GM12801 (cell line): ENCODE results near the gene SHC4.

ENCODE experiments used
- TF ChIP-seq, protein P1 (sequence below): IDR thresholded peaks from one replicate; pipeline ENCODE4 v1.5.1; 2011; ENCODE audit warnings: control low read depth; ENCODE audit not compliant: insufficient read length; ENCODE audit errors: extremely low read depth

SHC4 gene

DNA sequence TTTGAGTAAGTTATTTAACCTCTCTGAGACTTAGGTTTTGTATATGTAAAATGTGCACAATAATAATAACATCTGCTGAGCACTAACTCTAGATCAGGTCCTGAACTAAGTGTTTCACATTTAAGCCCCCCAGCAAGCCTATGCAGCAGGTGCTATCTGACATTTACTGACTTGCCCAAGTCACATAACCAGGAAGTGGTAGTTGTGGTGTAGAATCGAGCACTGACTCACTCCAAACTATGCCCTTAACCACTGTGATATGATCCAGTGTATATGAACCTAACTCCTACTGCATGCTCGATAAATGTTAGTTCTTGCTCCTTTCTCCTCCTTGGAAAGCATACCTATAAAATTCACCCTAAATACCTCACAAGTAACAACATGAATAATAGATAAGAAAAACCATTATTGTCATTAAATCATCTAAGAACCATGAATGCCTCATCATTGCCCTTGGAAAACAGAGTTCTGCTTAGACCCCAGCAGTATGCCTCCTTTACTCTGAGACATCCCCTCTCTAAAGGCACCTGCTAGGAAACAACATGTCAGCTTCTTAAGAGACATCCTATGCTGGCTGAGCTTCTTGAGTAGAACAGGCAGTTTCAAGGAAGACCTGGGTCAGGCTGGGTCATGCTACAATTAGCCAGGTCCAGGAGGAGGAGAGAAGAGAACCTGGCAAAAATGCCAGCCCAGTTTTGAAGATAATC lies 3.0 kb upstream of the SHC4 start:
- TF ChIP-seq, protein P1, sequence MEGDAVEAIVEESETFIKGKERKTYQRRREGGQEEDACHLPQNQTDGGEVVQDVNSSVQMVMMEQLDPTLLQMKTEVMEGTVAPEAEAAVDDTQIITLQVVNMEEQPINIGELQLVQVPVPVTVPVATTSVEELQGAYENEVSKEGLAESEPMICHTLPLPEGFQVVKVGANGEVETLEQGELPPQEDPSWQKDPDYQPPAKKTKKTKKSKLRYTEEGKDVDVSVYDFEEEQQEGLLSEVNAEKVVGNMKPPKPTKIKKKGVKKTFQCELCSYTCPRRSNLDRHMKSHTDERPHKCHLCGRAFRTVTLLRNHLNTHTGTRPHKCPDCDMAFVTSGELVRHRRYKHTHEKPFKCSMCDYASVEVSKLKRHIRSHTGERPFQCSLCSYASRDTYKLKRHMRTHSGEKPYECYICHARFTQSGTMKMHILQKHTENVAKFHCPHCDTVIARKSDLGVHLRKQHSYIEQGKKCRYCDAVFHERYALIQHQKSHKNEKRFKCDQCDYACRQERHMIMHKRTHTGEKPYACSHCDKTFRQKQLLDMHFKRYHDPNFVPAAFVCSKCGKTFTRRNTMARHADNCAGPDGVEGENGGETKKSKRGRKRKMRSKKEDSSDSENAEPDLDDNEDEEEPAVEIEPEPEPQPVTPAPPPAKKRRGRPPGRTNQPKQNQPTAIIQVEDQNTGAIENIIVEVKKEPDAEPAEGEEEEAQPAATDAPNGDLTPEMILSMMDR: no peak

DNA sequence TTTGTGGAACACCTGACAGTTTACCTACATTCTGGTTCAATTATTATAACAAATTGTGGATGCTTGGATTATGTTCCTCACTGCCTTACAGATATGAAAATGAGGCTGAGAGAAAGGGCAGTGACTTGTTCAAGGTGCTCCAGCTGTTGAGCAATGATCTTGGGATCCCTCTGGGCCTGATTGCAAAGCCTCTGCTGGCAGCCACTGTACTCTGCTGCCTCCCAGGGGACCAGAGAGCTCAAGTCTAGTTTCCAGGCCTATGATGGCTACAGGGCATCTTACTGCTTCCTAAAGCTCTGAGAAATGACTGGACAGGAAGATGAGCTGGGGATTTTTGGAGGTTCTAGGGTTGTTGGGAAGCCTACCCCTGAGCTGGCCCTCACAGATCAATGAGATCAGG lies 2.3 kb upstream of the SHC4 start:
- TF ChIP-seq, protein P1: no peak

DNA sequence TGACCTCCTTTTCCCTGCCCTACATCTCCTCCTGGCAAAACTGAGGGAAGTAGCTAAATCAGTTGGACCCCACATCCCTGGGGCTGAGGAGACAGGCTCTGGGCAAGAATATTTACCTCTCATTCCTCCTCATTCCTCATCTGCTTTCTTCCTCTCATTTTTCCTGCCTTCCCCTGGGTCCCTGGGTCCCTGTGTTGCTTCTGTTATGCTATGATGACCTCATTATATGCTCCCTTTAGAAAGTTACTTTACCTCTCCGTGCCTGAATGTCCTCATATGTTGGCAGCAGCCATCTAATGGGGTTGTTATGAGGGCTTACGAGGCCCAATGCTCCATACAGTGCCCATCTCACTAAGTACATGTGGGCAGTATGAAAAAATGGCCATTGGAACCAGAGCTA lies 1.2 kb upstream of the SHC4 start:
- TF ChIP-seq, protein P1: no peak

DNA sequence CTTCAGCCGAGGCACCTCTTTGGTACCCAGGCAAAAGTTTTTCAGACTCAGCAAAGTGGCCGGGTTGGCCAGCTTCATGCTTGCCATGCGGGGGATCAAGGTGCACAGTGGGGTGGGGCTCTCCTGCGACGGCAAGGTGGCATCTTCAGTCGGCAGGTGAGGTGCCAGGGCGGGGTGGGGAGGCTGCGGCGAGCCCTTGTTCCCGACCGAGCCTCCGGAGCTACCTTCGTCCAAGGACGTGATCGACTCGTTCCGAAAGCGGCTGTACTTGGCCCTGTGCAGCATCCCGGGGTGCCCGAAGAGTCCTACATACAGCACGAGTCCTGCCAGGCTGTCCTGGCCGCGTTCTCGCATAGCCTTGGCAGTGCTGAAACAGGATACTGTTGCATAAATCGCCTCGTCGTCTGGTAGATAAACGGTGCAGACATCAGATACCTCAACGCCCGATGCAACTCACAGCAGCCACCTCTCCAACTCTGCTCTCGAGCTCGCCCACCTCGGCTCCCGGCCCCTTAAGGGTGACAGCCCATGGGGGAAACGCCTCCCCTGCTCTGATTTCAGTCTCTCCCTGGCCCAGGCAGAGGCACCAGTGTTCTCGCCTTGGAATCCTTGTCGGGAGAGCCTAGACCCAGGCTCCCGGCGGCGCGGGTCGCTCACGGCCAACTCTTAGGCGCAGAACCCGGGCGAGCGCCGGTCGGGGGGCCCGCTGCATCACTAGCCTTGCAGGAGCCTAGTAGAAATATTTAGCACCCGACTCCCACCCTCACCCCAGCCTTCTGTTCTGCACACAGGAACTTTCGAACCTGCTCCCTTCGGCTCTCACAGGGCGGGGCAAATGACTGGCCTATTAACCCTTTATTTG lies 826 bp downstream of the SHC4 start:
- TF ChIP-seq, protein P1: no peak

DNA sequence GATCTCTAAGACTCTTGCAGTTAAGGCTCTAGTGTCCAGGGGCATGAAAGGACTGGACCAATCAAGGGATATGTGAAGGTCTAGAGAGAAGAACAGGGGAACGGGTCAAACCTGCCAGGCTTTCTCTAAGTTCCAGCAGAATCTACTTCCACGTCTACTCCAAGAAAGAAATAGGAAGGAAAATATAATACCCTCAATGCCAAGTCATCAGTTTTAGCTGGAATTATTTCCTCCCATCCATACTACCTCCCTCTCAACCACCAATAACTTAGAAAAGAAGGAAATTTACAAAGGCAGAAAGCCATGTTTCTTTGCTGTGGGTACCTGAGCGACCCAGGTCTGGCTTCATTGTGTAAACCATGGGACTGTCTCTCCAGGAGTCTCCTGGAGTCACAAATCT lies 7.8 kb downstream of the SHC4 start:
- TF ChIP-seq, protein P1: no peak

DNA sequence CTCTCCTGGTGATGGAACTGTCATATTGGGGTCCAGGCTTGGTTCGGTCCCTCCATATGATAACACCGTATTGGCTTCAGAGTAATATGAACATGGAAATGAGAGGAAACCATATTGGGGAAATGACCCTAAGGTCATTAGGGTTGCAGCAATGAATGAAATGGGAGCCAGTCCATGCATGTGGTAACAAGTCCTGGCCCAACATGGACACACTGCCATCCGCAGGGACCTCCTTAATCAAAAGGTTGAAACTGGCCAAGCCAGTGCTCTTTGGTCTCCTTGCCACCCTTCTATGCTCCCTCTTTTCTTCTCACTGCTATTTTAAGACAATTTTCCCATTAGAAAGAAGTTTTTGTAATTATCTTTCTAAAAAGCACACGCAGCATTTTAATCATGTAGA lies 8.3 kb downstream of the SHC4 start:
- TF ChIP-seq, protein P1: no peak

DNA sequence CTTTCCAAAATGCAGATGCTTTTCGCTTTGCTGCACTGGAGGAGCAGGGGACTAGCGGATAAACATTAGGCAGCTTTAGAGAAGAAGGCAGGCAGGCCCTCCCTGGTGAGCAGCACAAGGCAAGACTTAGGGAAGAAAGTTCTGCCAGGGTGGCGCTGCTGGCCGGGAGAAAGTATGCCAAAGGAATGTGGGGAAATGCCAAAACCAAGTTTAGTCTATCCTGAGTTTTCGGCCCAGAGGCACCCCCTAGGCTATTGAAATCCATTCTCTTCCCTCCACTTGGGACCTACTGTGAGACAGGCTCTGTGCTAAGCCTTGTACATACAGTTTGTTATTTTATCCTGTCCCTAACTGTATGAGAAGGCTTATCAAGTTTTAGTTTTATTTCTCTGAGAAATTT lies 9.2 kb downstream of the SHC4 start:
- TF ChIP-seq, protein P1: no peak
